DOHH2 (cell line): ENCODE data around the gene RPL19.

Experiments
- H3F3A ChIP-seq: fragments of 200-600 bp; sonication (generic), shearing (Covaris generic); 2 replicates; pipeline ENCODE4 v1.6.0; 2016; ENCODE audit warnings: antibody characterized with exemption, mild to moderate bottlenecking; ENCODE audit not compliant: control insufficient read depth, insufficient read depth
- H3K27ac ChIP-seq: fragments of 200-600 bp; sonication (generic); 2 replicates; pipeline ENCODE4 v1.5.1; 2014; ENCODE audit warnings: low read depth, mild to moderate bottlenecking, low read length, moderate library complexity
- H3K27me3 ChIP-seq: fragments of 200-600 bp; sonication (generic); 2 replicates; pipeline ENCODE4 v1.6.1; 2014; ENCODE audit warnings: mild to moderate bottlenecking, low read length, mixed read lengths; ENCODE audit not compliant: control insufficient read depth
- H3K36me3 ChIP-seq: fragments of 200-600 bp; sonication (generic); 2 replicates; pipeline ENCODE4 v1.6.1; 2014; ENCODE audit warnings: mild to moderate bottlenecking, low read length, moderate library complexity, mixed read lengths; ENCODE audit not compliant: control insufficient read depth
- H3K4me1 ChIP-seq: fragments of 200-600 bp; sonication (generic); 2 replicates; pipeline ENCODE4 v1.6.1; 2014; ENCODE audit warnings: mild to moderate bottlenecking, low read length, mixed read lengths; ENCODE audit not compliant: control insufficient read depth
- H3K4me2 ChIP-seq: fragments of 200-600 bp; sonication (generic); 2 replicates; pipeline ENCODE4 v1.6.0; 2014; ENCODE audit warnings: mild to moderate bottlenecking, low read length, moderate library complexity
- H3K4me3 ChIP-seq: fragments of 200-600 bp; sonication (generic); 2 replicates; pipeline ENCODE4 v1.5.1; 2014; ENCODE audit warnings: mild to moderate bottlenecking, low read length, mixed read lengths
- H3K79me2 ChIP-seq: fragments of 200-600 bp; sonication (generic); 2 replicates; pipeline ENCODE4 v1.6.1; 2014; ENCODE audit warnings: mild to moderate bottlenecking, low read length, mixed read lengths; ENCODE audit not compliant: control insufficient read depth
- H3K9me2 ChIP-seq: fragments of 200-600 bp; sonication (generic); replicated peaks from 2 replicates; pipeline ENCODE4 v1.6.1; 2014; ENCODE audit warnings: mild to moderate bottlenecking, low read length, mixed read lengths; ENCODE audit not compliant: control insufficient read depth
- H3K9me3 ChIP-seq: fragments of 200-600 bp; sonication (generic); 2 replicates; pipeline ENCODE4 v1.6.1; 2014; ENCODE audit warnings: antibody characterized with exemption, low read length, mixed read lengths; ENCODE audit not compliant: control insufficient read depth, insufficient read depth
- H4K20me1 ChIP-seq: fragments of 200-600 bp; sonication (generic); 2 replicates; pipeline ENCODE4 v1.6.0; 2014; ENCODE audit warnings: low read depth, mild to moderate bottlenecking, antibody characterized with exemption, low read length, moderate library complexity; ENCODE audit not compliant: control insufficient read depth, insufficient read depth
- EZH2phosphoT487 ChIP-seq: fragments of 200-600 bp; sonication (generic); IDR thresholded peaks from 2 replicates; pipeline ENCODE4 v1.6.1; 2017; ENCODE audit warnings: borderline replicate concordance, mild to moderate bottlenecking, antibody characterized with exemption, low read length, moderate library complexity, mixed read lengths
- TF ChIP-seq, protein P1 (sequence below): fragments of 200-600 bp; sonication (generic); IDR thresholded peaks from one replicate; pipeline ENCODE4 v1.5.1; 2014; ENCODE audit warnings: antibody characterized with exemption, mild to moderate bottlenecking, low read depth, low read length; ENCODE audit not compliant: poor library complexity, severe bottlenecking

RPL19 gene

DNA sequence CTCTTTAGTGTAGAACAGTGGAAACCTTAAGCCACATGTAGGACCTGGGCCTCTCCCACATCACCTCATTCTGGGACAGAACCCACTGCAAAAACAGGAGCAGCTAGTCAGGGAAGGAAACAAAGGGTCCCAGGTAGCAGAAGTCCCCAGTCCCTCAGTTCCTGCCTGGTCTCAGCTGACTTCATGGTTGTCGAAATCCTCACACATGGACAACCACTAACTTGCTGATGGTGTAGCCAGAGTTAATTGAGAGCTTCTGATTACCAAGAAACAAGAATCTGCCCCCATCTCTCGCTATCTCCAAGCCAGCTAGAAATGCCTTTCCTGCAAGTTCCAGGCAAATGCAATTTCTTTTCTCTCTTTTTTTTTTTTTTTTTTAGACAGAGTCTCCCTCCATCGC, 30.6 kb upstream of the RPL19 start:
- no peaks in the 10 kb centered on the region for H3K9me2 ChIP-seq
- H3F3A ChIP-seq = peaks cover 2% of the 10 kb centered on the region; the same call in 1 of the 2 replicates
- peaks cover 30% of the 10 kb centered on the region for H3K4me1 ChIP-seq
- H4K20me1 ChIP-seq = peaks cover under 1% of the 10 kb centered on the region; the same call in 1 of the 2 replicates
- no peak overlapping the region for H3K27ac ChIP-seq
- no peak for TF ChIP-seq EZH2phosphoT487
- TF ChIP-seq, protein P1, sequence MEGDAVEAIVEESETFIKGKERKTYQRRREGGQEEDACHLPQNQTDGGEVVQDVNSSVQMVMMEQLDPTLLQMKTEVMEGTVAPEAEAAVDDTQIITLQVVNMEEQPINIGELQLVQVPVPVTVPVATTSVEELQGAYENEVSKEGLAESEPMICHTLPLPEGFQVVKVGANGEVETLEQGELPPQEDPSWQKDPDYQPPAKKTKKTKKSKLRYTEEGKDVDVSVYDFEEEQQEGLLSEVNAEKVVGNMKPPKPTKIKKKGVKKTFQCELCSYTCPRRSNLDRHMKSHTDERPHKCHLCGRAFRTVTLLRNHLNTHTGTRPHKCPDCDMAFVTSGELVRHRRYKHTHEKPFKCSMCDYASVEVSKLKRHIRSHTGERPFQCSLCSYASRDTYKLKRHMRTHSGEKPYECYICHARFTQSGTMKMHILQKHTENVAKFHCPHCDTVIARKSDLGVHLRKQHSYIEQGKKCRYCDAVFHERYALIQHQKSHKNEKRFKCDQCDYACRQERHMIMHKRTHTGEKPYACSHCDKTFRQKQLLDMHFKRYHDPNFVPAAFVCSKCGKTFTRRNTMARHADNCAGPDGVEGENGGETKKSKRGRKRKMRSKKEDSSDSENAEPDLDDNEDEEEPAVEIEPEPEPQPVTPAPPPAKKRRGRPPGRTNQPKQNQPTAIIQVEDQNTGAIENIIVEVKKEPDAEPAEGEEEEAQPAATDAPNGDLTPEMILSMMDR = no peak
- H3K36me3 ChIP-seq = peaks cover under 1% of the 10 kb centered on the region; the same call in 1 of the 2 replicates
- H3K27me3 ChIP-seq = peaks cover 6% of the 10 kb centered on the region; the same call in 1 of the 2 replicates
- no peak overlapping the region for H3K4me3 ChIP-seq
- no peaks in the 10 kb centered on the region for H3K79me2 ChIP-seq
- H3K9me3 ChIP-seq = no peaks in the 10 kb centered on the region
- no peak overlapping the region; the same call in 1 of the 2 replicates for H3K4me2 ChIP-seq

DNA sequence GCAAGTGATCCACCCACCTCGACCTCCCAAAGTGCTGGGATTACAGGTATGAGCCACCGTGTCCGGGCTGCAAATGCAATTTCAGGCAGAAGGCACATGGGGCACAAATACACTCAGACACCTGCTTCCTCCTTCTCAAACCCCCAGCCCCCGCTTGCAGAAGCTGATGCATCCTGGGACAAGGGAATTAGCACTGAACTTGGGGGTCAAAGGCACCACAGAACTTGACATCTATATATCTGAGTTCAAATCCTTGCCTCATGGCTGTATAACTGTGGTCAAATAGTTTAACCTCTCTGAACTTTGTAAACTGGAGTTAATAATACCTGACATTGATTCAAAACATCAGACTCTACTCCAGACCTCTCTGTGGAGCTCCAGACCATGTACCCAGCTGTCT, 30.0 kb upstream of the RPL19 start:
- no peak for TF ChIP-seq EZH2phosphoT487
- TF ChIP-seq, protein P1 = no peak
- Histone ChIP-seq H3K9me3 (no peaks in the 10 kb centered on the region), H3K36me3 (peaks cover 6% of the 10 kb centered on the region), H4K20me1 (peaks cover 4% of the 10 kb centered on the region; the same call in 1 of the 2 replicates), H3K27ac (no peak overlapping the region), H3F3A (peaks cover 2% of the 10 kb centered on the region; the same call in 1 of the 2 replicates), H3K79me2 (no peaks in the 10 kb centered on the region), H3K27me3 (peaks cover 6% of the 10 kb centered on the region; the same call in 1 of the 2 replicates), H3K4me2 (peak overlapping the region; percentile 24; the same call in 1 of the 2 replicates), H3K9me2 (no peaks in the 10 kb centered on the region), H3K4me3 (no peak overlapping the region), H3K4me1 (peaks cover 27% of the 10 kb centered on the region)

DNA sequence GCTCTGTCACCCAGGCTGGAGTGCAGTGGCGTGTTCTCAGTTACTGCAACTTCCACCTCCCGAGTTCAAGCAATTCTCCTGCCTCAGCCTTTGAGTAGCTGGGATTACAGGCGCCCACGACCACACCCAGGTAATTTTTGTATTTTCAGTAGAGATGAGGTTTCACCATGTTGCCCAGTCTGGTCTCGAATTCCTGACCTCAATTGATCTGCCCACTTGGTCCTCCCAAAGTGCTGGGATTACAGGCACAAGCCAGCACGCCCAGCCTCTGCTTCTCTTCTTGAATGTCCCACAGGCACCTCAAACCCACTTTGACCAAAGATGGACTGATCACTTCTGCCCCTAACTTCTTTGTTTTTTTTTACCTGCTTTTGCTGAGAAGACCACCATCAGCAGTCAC, 29.5 kb upstream of the RPL19 start:
- Histone ChIP-seq H3K27ac (no peak overlapping the region), H3F3A (peaks cover 2% of the 10 kb centered on the region; the same call in 1 of the 2 replicates), H3K36me3 (peaks cover 10% of the 10 kb centered on the region), H3K4me3 (no peak overlapping the region), H3K79me2 (no peaks in the 10 kb centered on the region), H3K4me1 (peaks cover 24% of the 10 kb centered on the region), H3K9me3 (no peaks in the 10 kb centered on the region), H4K20me1 (peaks cover 4% of the 10 kb centered on the region; the same call in 1 of the 2 replicates), H3K4me2 (no peak overlapping the region), H3K27me3 (peaks cover 6% of the 10 kb centered on the region; the same call in 1 of the 2 replicates), H3K9me2 (no peaks in the 10 kb centered on the region)
- TF ChIP-seq, protein P1 = no peak
- no peak for TF ChIP-seq EZH2phosphoT487

DNA sequence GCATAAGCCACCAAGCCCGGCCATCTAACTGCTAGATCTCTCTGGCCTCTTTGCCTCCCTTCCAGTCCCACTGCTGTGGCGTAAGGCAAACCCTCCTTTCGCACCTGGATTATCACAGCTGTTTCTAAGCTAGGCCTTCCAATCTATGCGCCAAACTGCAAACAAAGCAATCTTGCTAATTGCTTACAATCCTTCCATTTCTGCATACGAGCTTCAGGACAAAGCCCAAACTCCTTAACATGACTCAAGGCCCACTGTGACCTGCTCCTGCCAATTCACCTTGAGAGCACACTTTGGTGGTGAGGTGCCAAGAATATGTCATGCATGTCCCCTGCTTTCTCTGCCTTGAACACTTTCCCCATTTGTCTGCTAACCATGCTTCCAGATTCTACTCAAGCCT, 28.1 kb upstream of the RPL19 start:
- H3K27me3 ChIP-seq = peaks cover 4% of the 10 kb centered on the region; the same call in 1 of the 2 replicates
- no peak overlapping the region for H3K27ac ChIP-seq
- no peak overlapping the region for H3K4me3 ChIP-seq
- H3K9me3 ChIP-seq = no peaks in the 10 kb centered on the region
- H3K36me3 ChIP-seq = peaks cover 23% of the 10 kb centered on the region
- peaks cover 24% of the 10 kb centered on the region for H3K4me1 ChIP-seq
- H3K9me2 ChIP-seq = no peaks in the 10 kb centered on the region
- peaks cover 4% of the 10 kb centered on the region; the same call in 1 of the 2 replicates for H4K20me1 ChIP-seq
- TF ChIP-seq EZH2phosphoT487 = no peak
- TF ChIP-seq, protein P1 = no peak
- H3K4me2 ChIP-seq = no peak overlapping the region
- H3K79me2 ChIP-seq = no peaks in the 10 kb centered on the region
- peaks cover 2% of the 10 kb centered on the region for H3F3A ChIP-seq
